ENCODE measurements around the gene CRTAC1. TPM values are rescaled to one million over a fixed set of nuclear protein-coding genes. Genes with fewer than 3 reads are reported as not detected.

The CRTAC1 gene
- total RNA-seq, 4 donors from 2014 or later = 0.41 to 0.79 TPM; not detected in 2

DNA sequence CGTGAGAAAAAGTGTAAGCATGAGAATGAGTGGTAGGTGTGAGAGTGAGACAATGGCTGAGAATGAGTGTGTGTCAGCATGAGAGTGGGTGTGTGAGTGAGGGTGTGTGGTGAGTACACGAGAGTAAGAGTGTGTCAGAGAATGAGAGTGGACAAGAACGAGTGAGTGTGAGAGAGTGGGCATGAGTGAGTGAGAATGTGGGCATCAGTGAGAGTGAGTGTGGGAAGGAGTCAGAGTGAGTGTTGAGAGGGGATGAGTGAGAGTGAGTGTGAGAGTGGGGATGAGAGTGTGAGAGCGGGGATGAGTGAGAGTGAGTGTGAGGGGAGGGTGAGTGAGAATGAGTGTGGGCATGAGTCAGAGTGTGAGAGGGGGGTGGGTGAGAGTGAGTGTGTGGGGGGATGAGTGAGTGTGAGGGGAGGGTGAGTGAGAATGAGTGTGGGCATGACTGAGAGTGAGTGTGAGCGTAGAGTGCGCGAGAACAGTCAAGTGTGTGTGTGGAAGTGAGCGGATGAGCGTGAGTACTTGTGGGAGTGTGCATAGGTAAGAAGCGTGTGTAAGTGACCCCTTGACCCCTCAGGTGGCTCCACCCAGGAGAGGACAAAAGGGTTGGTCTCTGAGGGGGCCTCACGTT lies 105.0 kb downstream of the CRTAC1 start:
- 78 to 79% methylated on average over 10 to 11 of the region's 11 CpGs for WGBS, 2 donors (ENCODE audit: low coverage in 1 of 2)
- no peaks in the 10 kb centered on the region for H3K4me1 ChIP-seq
- intact Hi-C loops (cut with DNase I; ENCODE audit: low total_unique reads) = no loop called here
- H3K9me3 ChIP-seq = no peaks in the 10 kb centered on the region
- H3K36me3 ChIP-seq = no peaks in the 10 kb centered on the region
- no peak for DNase-seq
- no peak overlapping the region for H3K4me3 ChIP-seq
- H3K27ac ChIP-seq = no peak overlapping the region
- in situ Hi-C loops (cut with MboI; ENCODE audit: low pct_ligation_motif_present in 1 of 4, low pct_unique_long_range_greater_than_20kb in 1 of 4, low sequenced_read_pairs in 3 of 4) = no loop called here
- TF ChIP-seq CTCF (IDR thresholded peaks at IDR 0.05) (no peak), POLR2AphosphoS5 (IDR thresholded peaks at IDR 0.05) (no peak), EP300 (IDR thresholded peaks at IDR 0.05; ENCODE audit: low read depth) (no peak), POLR2A (IDR thresholded peaks at IDR 0.05) (no peak)
- peaks cover 28% of the 10 kb centered on the region for H3K27me3 ChIP-seq

DNA sequence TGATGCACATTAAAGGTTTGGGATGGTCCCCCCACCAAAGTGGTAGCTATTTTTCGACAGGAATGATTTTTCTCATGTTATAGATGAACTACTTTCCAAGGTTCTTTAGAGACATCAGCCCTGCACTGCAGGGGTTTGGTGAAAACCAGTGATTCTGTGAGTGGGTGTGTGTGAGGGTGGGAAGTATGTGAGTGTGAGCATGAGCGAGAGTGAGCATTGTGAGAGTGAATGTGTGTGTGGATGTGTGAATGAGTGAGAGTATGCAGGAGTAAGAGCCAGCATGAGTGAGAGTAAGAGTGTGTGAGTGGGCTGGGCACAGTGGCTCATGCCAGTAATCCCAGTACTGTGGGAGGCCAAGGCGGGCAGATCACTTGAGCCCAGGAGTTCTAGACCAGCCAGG lies 105.7 kb downstream of the CRTAC1 start:
- H3K4me1 ChIP-seq = no peaks in the 10 kb centered on the region
- WGBS, 2 donors (ENCODE audit: low coverage in 1 of 2) = 39 to 64% methylated on average over 2 to 3 of the region's 3 CpGs
- H3K27me3 ChIP-seq = peaks cover 35% of the 10 kb centered on the region
- no peak overlapping the region for H3K27ac ChIP-seq
- no peak for TF ChIP-seq POLR2A (IDR thresholded peaks at IDR 0.05)
- TF ChIP-seq CTCF (IDR thresholded peaks at IDR 0.05) = no peak
- TF ChIP-seq POLR2AphosphoS5 (IDR thresholded peaks at IDR 0.05) = no peak
- TF ChIP-seq EP300 (IDR thresholded peaks at IDR 0.05; ENCODE audit: low read depth) = no peak
- DNase-seq = no peak
- intact Hi-C loops (cut with DNase I; ENCODE audit: low total_unique reads) (no loop called here), in situ Hi-C loops (cut with MboI; ENCODE audit: low pct_ligation_motif_present in 1 of 4, low pct_unique_long_range_greater_than_20kb in 1 of 4, low sequenced_read_pairs in 3 of 4) (loop anchor here in 1 of 4 donors (25.0 kb wide), 1 partner anchor 113 kb away; the partner anchor contains the start of gene CRTAC1)
- no peak overlapping the region for H3K4me3 ChIP-seq
- no peaks in the 10 kb centered on the region for H3K36me3 ChIP-seq
- H3K9me3 ChIP-seq = no peaks in the 10 kb centered on the region

GRCh38 chr10:97923476-97923875 lies 106.9 kb downstream of the CRTAC1 start:
- TF ChIP-seq CTCF (IDR thresholded peaks at IDR 0.05) = no peak
- no peak for TF ChIP-seq POLR2A (IDR thresholded peaks at IDR 0.05)
- no peak for TF ChIP-seq EP300 (IDR thresholded peaks at IDR 0.05; ENCODE audit: low read depth)
- TF ChIP-seq POLR2AphosphoS5 (IDR thresholded peaks at IDR 0.05) = no peak
- Histone ChIP-seq H3K9me3 (no peaks in the 10 kb centered on the region), H3K4me1 (no peaks in the 10 kb centered on the region), H3K4me3 (no peak overlapping the region), H3K27ac (no peak overlapping the region), H3K27me3 (peaks cover 41% of the 10 kb centered on the region), H3K36me3 (no peaks in the 10 kb centered on the region)
- 85% methylated on average over 5 of the region's 5 CpGs; no CpG with 5 or more reads in 1 of the 2 donors for WGBS, 2 donors (ENCODE audit: low coverage in 1 of 2)
- in situ Hi-C loops (cut with MboI; ENCODE audit: low pct_ligation_motif_present in 1 of 4, low pct_unique_long_range_greater_than_20kb in 1 of 4, low sequenced_read_pairs in 3 of 4) = loop anchor here in 1 of 4 donors (25.0 kb wide), 1 partner anchor 114 kb away; the partner anchor contains the start of gene CRTAC1
- intact Hi-C loops (cut with DNase I; ENCODE audit: low total_unique reads) = no loop called here
- DNase-seq = no peak

DNA sequence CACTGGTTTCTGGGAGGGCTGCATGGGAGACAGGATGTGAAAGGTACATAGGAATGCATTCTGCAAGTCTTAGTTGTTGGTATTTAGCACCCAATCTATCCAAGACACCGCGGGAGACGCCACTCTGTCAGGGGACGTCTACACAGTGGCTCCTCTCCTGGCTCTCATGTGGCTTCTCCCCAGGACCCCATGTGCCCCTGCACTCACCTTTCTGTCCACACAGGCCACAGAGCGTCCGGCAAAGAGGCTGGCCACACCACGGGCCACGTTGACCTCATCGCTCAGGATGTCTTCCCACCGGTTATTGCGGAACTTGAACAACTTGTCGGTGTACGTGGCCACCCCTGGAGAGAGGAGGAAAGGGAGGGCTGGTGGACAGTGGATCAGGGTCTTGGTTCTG lies 107.4 kb downstream of the CRTAC1 start:
- in situ Hi-C loops (cut with MboI; ENCODE audit: low pct_ligation_motif_present in 1 of 4, low pct_unique_long_range_greater_than_20kb in 1 of 4, low sequenced_read_pairs in 3 of 4) = loop anchor here in 1 of 4 donors (25.0 kb wide), 1 partner anchor 114 kb away; the partner anchor contains the start of gene CRTAC1
- 93 to 95% methylated on average over 4 to 13 of the region's 13 CpGs for WGBS, 2 donors (ENCODE audit: low coverage in 1 of 2)
- intact Hi-C loops (cut with DNase I; ENCODE audit: low total_unique reads) = no loop called here

More for the DNA sequence above, 107.4 kb downstream of the CRTAC1 start:
- Histone ChIP-seq H3K4me1 (no peaks in the 10 kb centered on the region), H3K27me3 (peaks cover 40% of the 10 kb centered on the region), H3K4me3 (no peak overlapping the region), H3K27ac (no peak overlapping the region), H3K9me3 (no peaks in the 10 kb centered on the region), H3K36me3 (no peaks in the 10 kb centered on the region)
- no peak for DNase-seq
- no peak for TF ChIP-seq POLR2AphosphoS5 (IDR thresholded peaks at IDR 0.05)
- no peak for TF ChIP-seq EP300 (IDR thresholded peaks at IDR 0.05; ENCODE audit: low read depth)
- no peak for TF ChIP-seq CTCF (IDR thresholded peaks at IDR 0.05)
- TF ChIP-seq POLR2A (IDR thresholded peaks at IDR 0.05) = no peak

All from transverse colon (tissue), 4 donors.